ENCODE data around the gene STK10. TPM values are rescaled to one million over a fixed set of nuclear protein-coding genes. Genes with fewer than 3 reads are reported as not detected.
A peak's percentile ranks its signal among the peaks of the same experiment; 100 is the strongest.

Gene STK10
- polyA plus RNA-seq, 1 donor (not counting 4 experiments of a cell fraction or from before 2014, with no cell fraction given): 19.8 TPM

- Histone ChIP-seq H3K4me3 (ENCODE audit: control insufficient read depth in 2 of 3, extremely low read depth in 1 of 3, insufficient read depth in 2 of 3, low read depth in 1 of 3, low read length in 3 of 3) (no peak overlapping the region), H3K9me1 (ENCODE audit: control insufficient read depth, extremely low read depth, insufficient read depth, low read length) (peaks cover 6% of the 10 kb centered on the region), H3K9ac (ENCODE audit: control insufficient read depth, extremely low read depth, insufficient read depth, low read length) (no peak overlapping the region), H3K36me3 (ENCODE audit: control insufficient read depth in 2 of 2, extremely low read depth in 1 of 2, insufficient read depth in 2 of 2, low read length in 2 of 2) (peaks cover 3 to 12% of the 10 kb centered on the region in 2 experiments), H3K4me1 (ENCODE audit: control insufficient read depth, extremely low read depth, insufficient read depth, low read length) (peaks cover 45% of the 10 kb centered on the region), H3K79me2 (ENCODE audit: control insufficient read depth, insufficient read depth, low read length) (peaks cover 67% of the 10 kb centered on the region), H4K20me1 (ENCODE audit: control insufficient read depth, extremely low read depth, insufficient read depth, low read length) (peaks cover 29% of the 10 kb centered on the region), H3K27me3 (ENCODE audit: control insufficient read depth, extremely low read depth, insufficient read depth, low read length) (no peaks in the 10 kb centered on the region), H3K27ac (ENCODE audit: control insufficient read depth, insufficient read depth, low read length) (no peak overlapping the region), H3K9me3 (ENCODE audit: control insufficient read depth, low read depth, low read length) (no peaks in the 10 kb centered on the region), H3K4me2 (ENCODE audit: control insufficient read depth, extremely low read depth, insufficient read depth, low read depth, low read length) (no peak overlapping the region), H2AFZ (ENCODE audit: control insufficient read depth, low read length) (no peak overlapping the region)
- no peak for TF ChIP-seq CTCF (optimal IDR thresholded peaks at IDR 0.05 in 1 of 3, IDR thresholded peaks at IDR 0.05 in 1 of 3, conservative IDR thresholded peaks at IDR 0.05 in 1 of 3; ENCODE audit: extremely low read depth in 1 of 3, insufficient read depth in 2 of 3, low read length in 3 of 3)
- TF ChIP-seq EZH2 (IDR thresholded peaks at IDR 0.05; ENCODE audit: low read length): no peak
- dilution Hi-C loops (cut with MboI; ENCODE audit: extremely low pct_ligation_motif_present, low sequenced_read_pairs): no loop called here
- DNase-seq (ENCODE audit: low read depth, low spot score) (no peak), FAIRE-seq (no peak)
These were observed 12.7 kb downstream of the STK10 start for GRCh38 chr5:172175263-172175719.

- Histone ChIP-seq H3K4me1 (ENCODE audit: control insufficient read depth, extremely low read depth, insufficient read depth, low read length) (peaks cover 38% of the 10 kb centered on the region), H2AFZ (ENCODE audit: control insufficient read depth, low read length) (no peak overlapping the region), H3K27me3 (ENCODE audit: control insufficient read depth, extremely low read depth, insufficient read depth, low read length) (no peaks in the 10 kb centered on the region), H3K9me3 (ENCODE audit: control insufficient read depth, low read depth, low read length) (no peaks in the 10 kb centered on the region), H3K9ac (ENCODE audit: control insufficient read depth, extremely low read depth, insufficient read depth, low read length) (no peak overlapping the region), H3K27ac (ENCODE audit: control insufficient read depth, insufficient read depth, low read length) (peak overlapping the region; percentile 23), H3K36me3 (ENCODE audit: control insufficient read depth in 2 of 2, extremely low read depth in 1 of 2, insufficient read depth in 2 of 2, low read length in 2 of 2) (peaks cover 3 to 10% of the 10 kb centered on the region in 2 experiments), H3K79me2 (ENCODE audit: control insufficient read depth, insufficient read depth, low read length) (peaks cover 69% of the 10 kb centered on the region), H3K4me3 (ENCODE audit: control insufficient read depth in 2 of 3, extremely low read depth in 1 of 3, insufficient read depth in 2 of 3, low read depth in 1 of 3, low read length in 3 of 3) (no peak overlapping the region), H3K9me1 (ENCODE audit: control insufficient read depth, extremely low read depth, insufficient read depth, low read length) (peaks cover 6% of the 10 kb centered on the region), H4K20me1 (ENCODE audit: control insufficient read depth, extremely low read depth, insufficient read depth, low read length) (peaks cover 30% of the 10 kb centered on the region), H3K4me2 (ENCODE audit: control insufficient read depth, extremely low read depth, insufficient read depth, low read depth, low read length) (peak overlapping the region; percentile 34)
- FAIRE-seq (peak; percentile 81), DNase-seq (ENCODE audit: low read depth, low spot score) (peak; percentile 53)
- dilution Hi-C loops (cut with MboI; ENCODE audit: extremely low pct_ligation_motif_present, low sequenced_read_pairs): no loop called here
- TF ChIP-seq CTCF (optimal IDR thresholded peaks at IDR 0.05 in 1 of 3, IDR thresholded peaks at IDR 0.05 in 1 of 3, conservative IDR thresholded peaks at IDR 0.05 in 1 of 3; ENCODE audit: extremely low read depth in 1 of 3, insufficient read depth in 2 of 3, low read length in 3 of 3): no peak
- no peak for TF ChIP-seq EZH2 (IDR thresholded peaks at IDR 0.05; ENCODE audit: low read length)
These were observed 14.4 kb downstream of the STK10 start for GRCh38 chr5:172173564-172174153.
